Metanephros (tissue), 1 donor: ENCODE measurements around the gene DMRTA2. TPM values are rescaled to one million over a fixed set of nuclear protein-coding genes. Genes with fewer than 3 reads are reported as not detected.

Source experiments
- total RNA-seq: library from RNA; depleted of rRNA; stranded (reverse); fragments of >200 nt; gene quantifications from one replicate; pipeline ENCODE4 v1.2.3, GENCODE V29; 2014

Gene DMRTA2
- total RNA-seq: not detected

DNA sequence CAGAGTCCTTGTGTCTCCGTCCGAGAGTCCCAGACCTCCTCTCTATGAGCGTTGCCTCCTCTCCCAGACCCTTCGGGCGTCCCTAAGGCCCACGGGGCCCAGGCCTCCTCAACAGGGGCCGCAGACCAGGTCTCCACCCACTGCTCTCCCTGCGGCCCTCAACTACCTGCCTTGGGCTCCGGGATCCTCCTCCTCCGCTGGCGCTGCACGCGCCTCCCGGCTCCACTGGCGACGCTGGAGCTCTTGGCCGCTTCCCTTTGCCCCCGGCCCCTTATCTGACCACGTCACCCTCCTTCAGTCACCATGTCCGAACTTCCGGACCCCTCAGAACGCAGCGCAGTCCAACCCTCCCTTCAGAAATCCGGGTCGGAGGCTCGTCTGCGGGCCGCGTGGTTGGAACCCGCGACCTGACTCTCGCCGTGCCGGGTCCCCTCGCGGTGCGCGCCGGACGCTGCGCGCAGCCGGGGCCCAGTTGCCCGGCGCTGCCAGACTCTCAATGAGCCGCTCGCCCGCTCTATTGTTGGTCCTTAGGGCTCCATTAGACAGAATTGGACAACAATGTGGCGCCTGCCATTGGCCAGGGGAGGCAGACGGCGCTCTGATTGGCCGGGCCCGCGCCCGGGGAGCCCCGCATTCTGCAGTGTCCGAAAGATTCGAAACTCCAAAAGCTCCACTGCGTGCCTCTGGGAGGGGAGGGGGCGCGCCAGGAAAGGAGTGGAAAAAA is at the start of gene DMRTA2:
DMRTA2 (minus strand) TSS at position 498 of the 724 bp plus-strand sequence. CDS start 1,907 bp downstream, outside the sequence.

